Subcutaneous adipose tissue (tissue), 4 donors: Measurements from ENCODE around the gene ADAMTS2. TPM values are rescaled to one million over a fixed set of nuclear protein-coding genes. Genes with fewer than 3 reads are reported as not detected.

Experiments
- CTCF ChIP-seq: fragments of 450-650 bp; IDR thresholded peaks from one replicate; pipeline ENCODE4 v1.5.1; 2016; ENCODE audit warnings: low read depth, mild to moderate bottlenecking, control low read depth, antibody characterized with exemption, moderate library complexity
- total RNA-seq, 4 donors: library from RNA; depleted of rRNA; stranded (reverse); fragments of >200 nt; gene quantifications; one replicate each; pipeline ENCODE4 v1.1.0, GENCODE V29; 2016

Gene ADAMTS2
- total RNA-seq, 4 donors from 2014 or later: 26.7 to 56.5 (median 46.6) TPM

- no peak for TF ChIP-seq CTCF
Measured at GRCh38 chr5:179182601-179183000, 162.7 kb downstream of the ADAMTS2 start.

DNA sequence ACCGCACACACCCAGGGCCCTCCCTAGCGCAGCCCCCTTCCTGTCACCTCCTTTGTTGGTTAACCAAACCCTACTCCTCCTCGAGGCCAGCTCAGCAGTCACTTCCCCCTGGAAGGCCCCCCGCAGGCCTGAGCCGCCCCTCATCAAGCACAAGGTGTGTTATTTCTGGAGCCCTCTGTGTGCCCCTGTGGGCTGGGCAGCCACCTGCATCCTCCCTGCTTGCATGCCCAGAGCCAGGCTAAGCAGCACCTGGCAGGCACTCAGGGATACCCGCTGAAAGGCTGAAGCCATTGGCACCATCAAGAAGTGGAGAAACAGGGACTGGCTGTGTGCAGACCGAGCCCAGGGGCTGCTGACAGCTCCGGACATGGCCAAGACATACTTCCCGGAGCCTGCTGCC lies 163.3 kb downstream of the ADAMTS2 start:
- no peak for TF ChIP-seq CTCF

GRCh38 chr5:179180921-179181645 lies 164.2 kb downstream of the ADAMTS2 start:
- no peak for TF ChIP-seq CTCF

- no peak for TF ChIP-seq CTCF
Measured at GRCh38 chr5:179180061-179180610, 165.1 kb downstream of the ADAMTS2 start.

- no peak for TF ChIP-seq CTCF
Measured at GRCh38 chr5:179177711-179178575, 167.3 kb downstream of the ADAMTS2 start.

DNA sequence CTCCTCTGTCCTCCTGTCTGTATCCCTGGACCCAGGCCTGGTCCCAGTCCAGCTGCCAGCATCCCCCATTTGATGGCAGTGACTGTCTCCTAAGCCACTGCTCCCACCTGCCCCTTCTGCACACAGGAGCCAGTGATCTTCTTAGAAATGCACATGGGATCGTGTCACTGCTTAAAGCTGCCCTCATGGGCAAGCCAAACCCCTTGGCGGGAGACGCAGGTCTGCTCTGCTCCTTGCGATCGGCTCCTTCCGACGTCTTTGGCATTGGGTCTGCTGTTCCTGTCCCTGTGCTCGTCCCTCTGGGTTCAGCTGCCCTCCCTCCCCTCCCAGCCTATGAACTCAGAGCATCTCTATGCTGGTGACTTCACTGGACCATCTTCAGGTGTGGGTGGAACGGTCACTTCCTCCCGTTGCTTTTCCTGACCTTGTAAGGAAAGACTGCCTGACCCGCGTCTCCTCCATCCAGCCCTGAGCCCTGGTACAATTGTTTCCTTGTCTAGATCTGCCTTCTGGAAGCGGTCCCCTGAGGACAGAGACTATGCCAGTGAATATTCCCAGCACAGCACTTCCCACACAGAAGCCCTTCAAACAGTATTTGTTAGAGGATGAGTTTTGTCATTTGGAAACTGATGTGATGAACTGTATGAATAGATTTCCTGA lies 168.6 kb downstream of the ADAMTS2 start:
- TF ChIP-seq CTCF: no peak
